Hematopoietic multipotent progenitor cell treated with erythropoietin and hydrocortisone succinate and interleukin-3 and kit ligand, for 8 days (in vitro differentiated cells): ENCODE measurements around the gene NDUFS3.
"Not testable (repeated sequence)": the region's sequence is repeated elsewhere in the genome, so short reads cannot be mapped to it uniquely, and the experiment has no call there.

Source experiments
- DNase-seq: peaks from one replicate; pipeline ENCODE4 v3.0.0-alpha.2; 2015

The NDUFS3 gene

DNA sequence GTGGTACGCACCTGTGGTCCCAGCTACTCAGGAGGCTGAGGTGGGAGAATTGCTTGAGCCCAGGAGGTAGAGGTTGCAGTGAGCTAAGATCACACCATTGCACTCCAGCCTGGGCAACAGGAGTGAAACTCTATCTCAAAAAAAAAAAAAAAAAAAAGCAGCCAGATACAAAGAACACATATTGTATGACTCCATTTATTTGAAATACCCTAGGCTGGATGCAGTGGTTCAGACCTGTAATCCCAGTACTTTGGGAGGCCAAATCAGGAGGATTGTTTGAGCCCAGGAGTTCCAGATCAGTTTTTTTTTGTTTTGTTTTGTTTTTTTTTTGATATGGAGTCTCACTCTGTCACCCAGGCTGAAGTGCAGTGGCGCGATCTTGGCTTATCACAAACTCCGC, 16.5 kb upstream of the NDUFS3 start:
- DNase-seq: not testable (repeated sequence)

DNA sequence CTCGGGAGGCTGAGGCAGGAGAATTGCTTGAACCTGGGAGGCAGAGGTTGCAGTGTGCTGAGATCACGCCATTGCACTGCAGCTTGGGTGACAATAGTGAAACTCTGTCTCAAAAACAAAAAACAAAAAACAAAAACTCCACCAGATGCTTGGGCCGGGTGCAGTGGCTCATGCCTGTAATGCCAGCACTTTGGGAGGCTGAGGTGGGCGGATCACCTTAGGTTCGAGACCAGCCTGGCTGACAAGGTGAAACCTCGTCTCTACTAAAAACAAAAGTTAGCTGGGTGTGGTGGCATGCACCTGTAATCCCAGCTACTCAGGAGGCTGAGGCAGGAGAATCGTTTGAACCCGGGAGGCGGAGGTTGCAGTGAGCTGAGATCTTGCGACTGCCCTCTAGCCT, 14.5 kb upstream of the NDUFS3 start:
- DNase-seq: not testable (repeated sequence)

DNA sequence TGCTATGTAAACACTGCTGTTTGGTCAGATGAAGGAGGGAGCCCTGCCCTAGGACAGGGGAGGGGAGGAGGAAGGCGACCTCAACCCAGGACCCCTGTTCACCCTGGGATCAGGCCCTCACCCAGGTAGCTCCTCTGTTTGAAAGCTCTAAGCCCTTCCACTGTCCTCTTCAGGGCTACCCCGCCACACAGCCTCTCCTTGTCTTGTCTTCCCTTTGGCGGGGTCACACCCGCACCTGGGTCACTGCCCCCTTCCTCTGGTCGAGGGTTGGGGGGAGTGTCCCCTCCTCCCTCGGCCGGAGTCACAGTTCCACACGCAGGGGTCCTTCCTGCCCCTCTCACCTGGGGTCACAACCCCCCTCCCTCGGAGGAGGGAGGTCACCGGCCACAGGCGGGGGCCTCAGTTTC, 13.9 kb upstream of the NDUFS3 start:
- DNase-seq: no peak

DNA sequence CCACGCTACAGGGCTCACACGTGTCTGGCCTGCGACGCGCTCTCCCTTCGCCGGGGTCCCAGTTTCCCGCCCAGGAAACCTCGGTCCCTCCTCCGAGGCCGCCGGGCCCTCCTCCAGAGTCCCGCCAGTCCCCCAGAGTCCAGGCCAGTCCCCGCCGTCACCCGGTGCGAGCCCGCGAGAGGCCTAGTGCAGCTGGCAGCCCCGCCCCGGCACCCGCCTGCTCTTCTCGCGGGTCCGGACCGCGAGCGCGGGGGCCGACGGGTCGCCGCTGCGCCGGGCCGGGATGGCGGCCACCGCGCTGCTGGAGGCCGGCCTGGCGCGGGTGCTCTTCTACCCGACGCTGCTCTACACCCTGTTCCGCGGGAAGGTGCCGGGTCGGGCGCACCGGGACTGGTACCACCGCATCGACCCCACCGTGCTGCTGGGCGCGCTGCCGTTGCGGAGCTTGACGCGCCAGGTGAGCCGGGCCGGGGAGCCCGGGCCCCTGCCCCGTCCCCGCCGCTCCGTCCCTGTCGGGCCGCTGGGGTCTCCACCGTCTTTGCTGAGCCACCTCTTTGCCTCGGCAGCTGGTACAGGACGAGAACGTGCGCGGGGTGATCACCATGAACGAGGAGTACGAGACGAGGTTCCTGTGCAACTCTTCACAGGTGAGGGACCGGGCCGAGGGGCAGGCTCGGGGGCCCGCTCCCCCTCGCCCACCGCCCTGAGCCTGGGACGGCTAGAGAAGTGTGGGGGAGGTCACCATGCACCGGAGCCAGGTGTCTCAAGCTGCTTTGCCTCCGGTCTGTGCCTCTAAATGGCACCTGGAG, 13.3 kb upstream of the NDUFS3 start, which contains the start of gene PTPMT1:
TSS of gene PTPMT1 (plus strand) at position 260 of the 809 bp plus-strand sequence. CDS start at position 284, 24 bp downstream.
- peak; percentile 76 for DNase-seq

DNA sequence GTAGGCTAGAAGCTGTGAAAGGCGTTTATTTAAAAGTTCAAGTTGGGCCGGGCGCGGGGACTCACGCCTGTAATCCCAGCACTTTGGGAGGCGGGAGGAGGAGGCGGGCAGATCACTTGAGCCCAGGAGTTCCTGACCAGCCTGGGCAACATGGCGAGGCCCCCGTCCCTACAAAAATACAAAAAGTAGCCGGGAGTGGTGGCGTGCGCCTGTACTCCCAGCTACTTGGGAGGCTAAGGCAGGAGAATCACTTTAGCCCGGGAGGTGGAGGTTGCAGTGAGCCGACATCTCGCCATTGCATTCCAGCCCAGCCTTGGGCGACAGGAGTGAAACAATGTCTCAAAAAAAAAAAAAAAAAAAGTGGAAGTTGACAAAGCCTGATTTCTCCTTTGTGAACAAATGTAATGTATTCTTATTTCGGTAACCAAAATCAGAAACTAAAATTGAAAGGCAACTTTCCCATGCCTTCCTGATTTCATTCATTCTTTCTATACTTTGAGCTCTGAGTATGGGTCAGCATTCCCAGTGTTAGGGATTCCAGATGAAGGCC, 12.7 kb upstream of the NDUFS3 start:
- peak; percentile 43 for DNase-seq

DNA sequence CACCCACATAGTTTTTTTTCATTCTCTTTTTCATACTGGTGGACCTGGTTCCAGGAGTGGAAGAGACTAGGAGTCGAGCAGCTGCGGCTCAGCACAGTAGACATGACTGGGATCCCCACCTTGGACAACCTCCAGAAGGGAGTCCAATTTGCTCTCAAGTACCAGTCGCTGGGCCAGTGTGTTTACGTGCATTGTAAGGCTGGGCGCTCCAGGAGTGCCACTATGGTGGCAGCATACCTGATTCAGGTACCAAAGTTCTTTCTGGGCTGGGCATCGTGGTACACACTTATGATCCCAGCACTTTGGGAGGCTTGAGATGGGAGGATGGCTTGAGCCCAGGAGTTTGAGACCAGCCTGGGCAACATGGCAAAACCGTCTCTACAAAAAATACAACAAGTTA, 9.2 kb upstream of the NDUFS3 start:
- DNase-seq: no peak

DNA sequence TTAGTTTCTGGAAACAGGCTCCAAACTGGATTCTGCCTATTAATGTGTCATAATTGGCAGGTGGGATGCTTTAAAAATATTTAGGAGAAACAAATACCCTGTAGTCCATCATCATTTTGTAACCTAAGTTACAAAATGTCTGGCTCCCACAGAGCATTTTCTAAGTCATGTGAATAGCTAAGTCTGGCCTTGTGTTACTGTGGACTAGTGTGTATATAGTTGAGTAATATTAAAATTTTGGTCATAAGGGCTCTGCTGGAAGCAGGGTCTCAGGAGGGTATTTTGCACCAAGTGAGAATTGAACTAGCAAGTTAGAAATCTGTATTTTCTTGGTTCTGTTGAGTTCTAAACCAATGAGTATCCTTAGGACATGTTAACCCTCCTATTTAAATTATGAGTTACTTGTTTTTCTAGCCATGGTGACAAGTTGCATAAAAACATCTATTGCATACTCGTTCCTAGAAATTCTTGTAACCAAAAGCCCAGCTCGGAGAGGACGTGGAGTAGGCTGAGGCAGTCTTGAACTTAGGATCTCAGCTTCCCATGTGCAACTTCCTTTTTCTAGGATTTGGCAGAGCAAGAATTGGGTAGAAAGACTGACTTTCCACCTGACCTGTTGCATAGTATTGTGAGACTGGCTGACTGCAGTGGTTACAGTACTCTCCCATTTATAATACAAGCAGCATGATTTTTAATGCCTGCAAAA, 8.1 kb upstream of the NDUFS3 start:
- DNase-seq: no peak

DNA sequence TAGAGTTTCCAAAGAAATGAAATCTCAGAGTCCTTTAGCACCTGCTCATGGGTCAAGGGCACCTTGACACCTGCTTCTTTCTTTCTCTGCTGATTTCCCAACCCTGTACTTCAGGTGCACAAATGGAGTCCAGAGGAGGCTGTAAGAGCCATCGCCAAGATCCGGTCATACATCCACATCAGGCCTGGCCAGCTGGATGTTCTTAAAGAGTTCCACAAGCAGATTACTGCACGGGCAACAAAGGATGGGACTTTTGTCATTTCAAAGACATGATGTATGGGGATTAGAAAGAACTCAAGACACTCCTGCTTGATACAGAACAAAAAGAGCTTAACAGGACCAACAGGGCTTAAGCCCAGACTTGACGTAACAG, 7.5 kb upstream of the NDUFS3 start:
- DNase-seq: no peak

DNA sequence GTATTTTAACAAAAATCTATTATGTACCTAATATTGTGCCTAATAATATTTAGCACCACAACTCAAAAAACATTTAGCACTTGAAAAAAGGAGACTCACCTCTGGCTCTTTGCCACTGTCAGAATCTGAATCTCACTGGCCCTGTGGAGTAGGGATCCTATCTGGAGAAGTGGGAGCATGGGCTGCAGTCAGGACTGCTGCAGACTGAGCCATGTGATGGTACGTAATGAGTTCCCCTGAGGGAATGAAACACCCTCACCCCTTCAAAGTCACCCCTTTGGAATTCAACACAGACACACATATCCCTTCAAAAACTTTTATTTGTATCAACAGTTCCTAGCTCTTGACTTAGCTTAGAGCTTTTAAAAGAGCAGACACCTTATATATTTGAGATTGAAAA, 7.0 kb upstream of the NDUFS3 start:
- no peak for DNase-seq

DNA sequence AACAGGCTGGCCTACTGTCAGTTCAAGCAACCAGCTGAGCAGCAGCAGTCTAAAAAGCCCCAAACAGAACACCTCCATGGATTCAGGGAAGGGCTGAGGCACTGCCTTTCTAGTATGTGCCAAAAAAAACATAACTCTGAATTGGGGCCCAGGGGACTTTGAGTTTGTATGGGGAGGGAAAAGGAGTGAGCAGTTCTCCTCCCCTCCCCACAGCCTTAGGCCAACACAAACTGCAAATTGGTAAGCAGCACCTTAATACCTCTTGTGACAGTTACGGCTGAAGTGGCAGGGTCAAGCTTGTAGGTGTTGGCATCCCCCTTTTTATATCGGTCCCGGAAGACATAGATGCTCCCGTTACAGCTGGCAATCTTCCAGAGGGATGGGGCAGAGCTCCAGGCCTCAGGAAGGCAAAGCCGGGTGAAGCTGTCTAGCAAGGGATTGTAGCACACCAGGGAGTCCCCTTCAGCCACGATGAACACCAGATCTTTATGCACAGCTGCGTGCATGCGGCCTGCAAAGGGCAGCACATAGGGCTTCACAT, 6.1 kb upstream of the NDUFS3 start:
- no peak for DNase-seq

DNA sequence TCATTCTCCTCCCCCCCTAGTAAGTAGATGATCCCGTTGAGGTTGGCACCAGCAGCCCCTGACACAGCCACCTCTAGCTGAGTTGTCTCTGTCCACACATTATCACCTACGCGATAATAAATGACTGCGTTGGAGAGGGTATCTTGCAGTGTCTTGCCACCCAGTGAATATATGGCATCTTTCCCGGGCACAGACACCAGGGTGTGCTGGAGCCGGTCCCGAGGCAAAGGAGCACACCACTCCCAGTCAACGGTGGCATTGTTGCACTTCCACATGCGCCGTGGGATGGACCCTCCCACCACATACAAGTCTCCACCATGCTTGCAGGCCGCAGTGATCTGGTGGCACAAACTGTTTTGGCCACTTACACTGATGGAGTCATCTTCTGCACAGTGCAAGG, 5.6 kb upstream of the NDUFS3 start:
- no peak for DNase-seq

DNA sequence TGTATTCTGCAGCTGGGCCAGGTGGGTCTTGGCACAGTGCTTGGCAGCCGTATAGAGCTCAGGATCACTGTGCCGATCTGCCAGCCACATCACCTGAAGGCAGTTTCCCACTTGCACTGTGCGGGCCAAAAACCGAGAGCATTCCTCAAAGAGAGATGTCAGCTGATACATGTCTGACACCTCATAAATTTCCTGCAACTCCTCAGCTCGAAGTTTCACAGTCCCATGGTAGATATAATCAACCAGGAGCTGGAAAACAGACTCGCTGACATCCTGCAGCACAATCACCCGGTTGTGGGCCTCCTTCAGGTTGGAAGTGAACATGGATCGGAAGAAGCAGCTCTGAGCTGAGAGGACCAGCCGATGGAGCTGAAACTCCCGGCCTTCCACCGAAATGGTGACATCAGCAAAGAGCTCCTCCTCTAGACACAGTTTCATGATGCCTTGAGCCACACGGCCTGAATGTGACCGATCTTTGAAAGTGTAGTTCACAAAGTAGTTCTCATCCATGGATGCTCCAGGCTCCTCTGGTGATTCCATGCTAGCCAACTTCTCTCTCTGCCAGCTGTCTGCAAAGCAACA, 1.3 kb upstream of the NDUFS3 start:
- no peak for DNase-seq

DNA sequence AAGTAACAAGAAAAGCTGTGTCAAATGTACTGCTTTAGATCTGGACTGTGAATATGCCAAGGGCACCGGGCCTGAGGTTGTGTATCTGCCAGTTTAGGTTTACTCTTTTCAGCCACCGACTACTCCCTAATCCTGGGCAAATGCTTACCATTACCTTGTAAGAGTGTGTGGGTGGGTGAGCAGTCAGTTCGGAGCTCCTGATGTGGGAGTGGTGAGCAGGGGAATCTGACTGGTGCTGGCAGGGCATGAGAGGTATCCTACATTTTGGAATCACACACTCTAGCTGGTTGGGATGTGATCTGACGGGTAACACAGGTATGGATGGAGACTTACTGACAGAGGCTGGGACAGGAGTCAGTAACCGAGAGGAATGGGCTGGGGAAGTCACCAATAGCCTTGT, 5.0 kb downstream of the NDUFS3 start:
- DNase-seq: no peak

DNA sequence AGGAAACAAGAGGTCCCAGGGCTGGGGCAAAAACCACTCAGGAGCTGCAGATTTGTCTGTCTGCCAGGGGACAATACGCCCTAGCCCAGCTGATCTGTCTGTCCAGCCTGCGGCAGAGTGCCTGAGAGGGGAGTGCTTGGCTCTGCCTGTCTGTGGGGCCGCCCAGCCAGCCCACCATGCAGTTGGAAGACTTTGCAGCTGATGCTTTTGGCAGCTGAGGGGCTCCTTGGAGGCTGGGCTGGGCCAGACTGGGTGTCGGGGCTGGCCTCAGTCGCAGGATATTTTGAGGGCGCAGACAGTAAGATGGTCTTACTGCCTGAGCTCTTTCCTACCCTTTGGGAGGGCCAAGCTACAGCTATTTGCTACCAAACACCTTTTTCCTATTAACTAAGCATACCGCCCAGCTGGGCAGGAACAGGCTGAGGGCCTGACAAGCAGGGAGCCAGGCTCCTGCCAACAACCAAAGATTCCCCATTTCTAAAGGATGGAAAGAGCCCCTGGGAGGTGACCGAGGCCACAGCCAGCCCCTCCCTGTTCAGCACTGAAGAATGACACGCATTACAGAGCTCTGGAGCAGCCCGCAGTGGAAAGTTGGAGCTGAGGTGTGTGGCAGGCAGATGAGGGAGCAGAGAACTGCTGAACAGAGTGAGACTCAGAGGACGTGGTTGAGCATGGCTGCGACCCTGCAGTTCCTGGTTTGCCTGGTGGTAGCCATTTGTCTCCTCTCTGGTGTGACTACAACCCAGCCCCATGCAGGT, 7.4 kb downstream of the NDUFS3 start, which contains the start of gene FAM180B:
TSS of gene FAM180B (plus strand) at position 581 of the 758 bp plus-strand sequence. CDS start at position 672, 91 bp downstream.
- DNase-seq: no peak

DNA sequence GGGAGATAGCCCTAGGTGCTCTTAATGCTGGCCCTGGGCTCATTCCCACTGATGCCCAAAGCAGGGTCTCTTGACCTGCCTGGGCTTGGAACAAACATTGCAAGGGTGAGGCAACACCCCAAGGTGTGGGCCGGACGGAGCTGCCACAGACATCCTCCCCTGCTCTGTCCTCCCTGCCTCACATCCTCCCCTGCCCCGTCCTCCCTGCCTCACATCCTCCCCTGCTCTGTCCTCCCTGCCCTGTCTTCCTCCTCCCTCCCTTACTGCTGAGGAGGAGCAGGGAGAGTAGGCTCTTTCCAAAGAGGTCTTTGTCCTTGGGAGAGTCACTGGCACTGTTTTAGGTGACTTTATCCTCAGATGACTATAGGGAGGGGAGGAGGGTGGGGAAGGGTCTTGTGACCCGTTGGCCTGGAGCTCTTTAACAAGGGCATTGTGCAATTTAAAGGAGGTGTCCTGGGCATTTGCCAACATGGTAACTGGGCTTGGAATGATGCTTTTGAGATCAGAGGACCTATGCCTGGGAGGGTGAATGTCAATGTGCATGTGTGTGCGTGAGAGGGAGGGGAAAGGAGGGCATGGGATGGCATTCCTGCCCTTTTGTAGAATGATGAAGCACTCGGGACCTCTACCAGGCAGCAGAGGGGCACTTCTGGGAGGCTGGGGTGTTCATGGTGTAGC, 8.3 kb downstream of the NDUFS3 start:
- no peak for DNase-seq

DNA sequence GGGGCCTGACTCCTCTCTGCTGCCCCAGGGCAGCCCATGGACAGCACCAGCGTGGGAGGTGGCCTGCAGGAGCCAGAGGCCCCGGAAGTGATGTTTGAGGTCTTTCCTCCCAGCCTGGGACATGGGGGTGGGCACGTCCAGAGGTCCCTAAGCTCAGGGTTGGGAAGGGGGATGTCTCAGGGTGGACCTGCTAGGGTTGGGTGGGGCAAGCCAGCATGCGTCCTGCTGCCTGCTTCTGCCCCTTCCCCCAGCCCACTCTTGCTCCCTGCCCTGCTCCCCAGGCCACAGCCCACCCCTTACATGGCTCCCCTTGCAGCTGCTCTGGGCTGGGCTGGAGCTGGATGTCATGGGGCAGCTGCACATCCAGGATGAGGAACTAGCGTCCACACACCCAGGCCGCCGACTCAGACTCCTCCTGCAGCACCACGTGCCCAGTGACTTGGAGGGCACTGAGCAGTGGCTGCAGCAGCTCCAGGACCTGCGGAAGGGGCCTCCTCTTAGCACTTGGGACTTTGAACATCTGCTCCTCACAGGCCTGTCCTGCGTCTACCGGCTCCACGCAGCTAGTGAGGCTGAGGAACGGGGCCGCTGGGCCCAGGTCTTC, 9.0 kb downstream of the NDUFS3 start:
- no peak for DNase-seq

DNA sequence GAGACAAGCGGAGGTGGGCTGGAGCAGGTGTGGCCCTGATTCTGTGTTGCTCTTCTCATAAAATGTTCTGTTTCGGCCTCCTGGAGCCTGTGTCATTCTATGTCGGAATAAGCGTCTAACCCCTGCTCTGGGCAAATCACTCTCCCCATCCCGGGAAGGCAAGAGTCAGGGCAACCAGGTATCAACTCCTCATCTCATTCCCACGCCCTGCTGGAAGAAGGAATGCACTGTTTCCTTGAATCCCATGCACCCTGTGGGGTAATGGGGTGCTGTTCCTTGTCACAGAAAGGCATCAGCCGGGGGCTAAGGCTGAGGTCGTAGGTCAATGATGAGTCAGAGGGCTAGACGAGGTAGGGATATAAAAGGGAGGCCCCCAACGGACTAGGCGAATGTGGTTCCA, 10.2 kb downstream of the NDUFS3 start:
- DNase-seq: no peak

DNA sequence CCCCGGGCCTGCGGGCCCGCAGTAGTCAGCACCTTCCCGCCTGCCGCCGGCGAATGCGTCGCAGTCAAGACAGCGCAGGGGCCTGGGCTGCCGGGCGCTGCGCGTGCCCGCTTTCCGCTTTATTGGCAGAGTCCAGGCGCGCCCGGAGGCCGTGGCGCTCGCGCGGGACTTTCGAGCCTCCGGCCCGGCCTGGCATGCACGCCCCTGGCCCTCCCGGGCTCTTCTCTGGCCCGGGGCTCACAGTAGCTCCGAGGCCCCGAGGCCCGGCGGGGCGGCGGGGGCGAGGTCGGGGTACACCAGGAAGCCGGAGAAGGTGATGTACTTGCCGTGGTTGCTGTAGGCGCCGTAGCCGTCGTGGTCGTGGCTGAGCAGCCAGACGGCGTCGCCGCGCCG, 10.7 kb downstream of the NDUFS3 start:
- DNase-seq: no peak

DNA sequence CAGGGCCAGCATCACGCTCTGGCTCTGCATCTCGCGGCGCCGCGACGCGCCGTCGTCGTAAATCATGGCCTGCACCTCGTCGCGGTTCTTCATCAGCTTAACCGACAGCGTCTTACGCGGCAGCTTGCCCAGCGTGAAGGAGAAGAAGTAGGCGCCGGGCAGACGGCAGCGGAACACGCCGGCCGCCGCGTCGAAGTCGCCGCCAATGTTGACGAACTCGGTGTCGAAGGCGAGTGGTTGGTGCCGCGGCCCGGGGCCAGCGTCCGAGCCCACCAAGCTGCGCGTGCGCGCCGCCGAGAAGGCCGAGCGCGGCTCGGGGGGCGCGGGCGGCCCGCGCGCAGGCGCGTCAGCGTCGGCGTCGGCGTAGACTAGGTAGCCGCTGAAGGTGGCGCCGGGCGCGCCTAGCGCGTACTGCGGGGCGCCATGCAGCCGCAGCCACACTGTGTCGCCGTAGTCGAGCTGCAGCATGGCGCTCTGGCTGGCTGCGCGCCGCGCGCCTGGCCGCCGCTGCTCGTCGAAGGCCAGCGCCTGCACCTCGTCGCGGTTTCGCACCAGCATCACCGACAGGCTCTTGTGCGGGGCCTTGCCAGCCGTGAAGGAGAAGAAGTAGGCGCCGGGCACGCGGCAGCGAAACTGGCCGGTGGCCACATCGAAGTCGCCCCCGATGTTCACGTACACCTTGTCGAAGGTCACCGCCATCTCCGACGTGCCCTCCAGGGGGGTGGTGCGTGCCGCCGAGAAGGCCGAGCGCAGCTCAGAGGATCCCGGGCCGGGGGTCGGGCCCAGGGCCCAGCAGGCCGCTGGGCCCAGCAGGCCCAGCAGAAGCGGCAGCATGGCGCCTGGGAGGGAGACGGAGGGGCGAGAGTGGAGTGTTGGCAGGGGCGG, 11.3 kb downstream of the NDUFS3 start:
- DNase-seq: no peak

DNA sequence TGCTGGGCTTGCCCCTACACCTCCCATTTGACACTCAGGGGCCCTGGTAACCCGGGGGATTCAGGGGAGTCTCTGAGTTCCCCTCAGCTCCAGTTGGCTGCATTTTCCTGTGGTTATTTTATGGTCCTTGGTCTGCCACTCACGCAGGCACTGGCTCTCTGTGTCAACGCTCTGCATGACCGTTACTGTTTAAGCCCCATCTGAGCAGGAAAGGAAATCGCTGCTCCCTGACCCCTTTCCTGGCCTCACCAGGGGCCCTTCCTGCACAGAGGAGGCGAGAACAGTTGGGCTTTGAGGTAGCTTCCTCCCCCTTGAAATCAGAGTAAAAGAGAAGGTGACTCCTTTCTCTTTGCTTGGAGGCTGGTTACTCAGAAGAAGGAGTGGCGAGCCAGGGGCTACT, 12.9 kb downstream of the NDUFS3 start:
- DNase-seq: no peak
